Thymus (tissue), 11 donors: ENCODE results near the gene XIAP. TPM values are rescaled to one million over a fixed set of nuclear protein-coding genes. Genes with fewer than 3 reads are reported as not detected.

ENCODE experiments used
- DNase-seq, 9 donors: peaks; one replicate each; pipeline ENCODE4 v3.0.0-alpha.2; 2013; ENCODE audit warnings: low spot score in 9 of 9, low read depth in 6 of 9, missing footprints in 1 of 9
- H3K27ac ChIP-seq, 2 donors: one replicate each; pipeline ENCODE4 v1.5.1; 2013; ENCODE audit warnings: control low read depth in 1 of 2, low read depth in 1 of 2, low read length in 1 of 2, mild to moderate bottlenecking in 1 of 2, moderate library complexity in 1 of 2
- H3K27me3 ChIP-seq, 2 donors: one replicate each; pipeline ENCODE4 v1.5.1; 2013; ENCODE audit warnings: low read length in 1 of 2; ENCODE audit not compliant: control insufficient read depth in 2 of 2, insufficient read depth in 1 of 2
- H3K36me3 ChIP-seq, 2 donors: one replicate each; pipeline ENCODE4 v1.5.1; 2013; ENCODE audit warnings: low read length in 1 of 2, mild to moderate bottlenecking in 1 of 2, moderate library complexity in 1 of 2; ENCODE audit not compliant: control insufficient read depth in 2 of 2, insufficient read depth in 2 of 2
- H3K4me1 ChIP-seq, 2 donors: one replicate each; pipeline ENCODE4 v1.5.1; 2013; ENCODE audit warnings: low read length in 2 of 2; ENCODE audit not compliant: control insufficient read depth in 2 of 2, insufficient read depth in 2 of 2
- H3K4me3 ChIP-seq, 2 donors: one replicate each; pipeline ENCODE4 v1.5.1; 2013; ENCODE audit warnings: low read length in 2 of 2, control low read depth in 1 of 2, mild to moderate bottlenecking in 1 of 2
- H3K9me3 ChIP-seq, 2 donors: one replicate each; pipeline ENCODE4 v1.5.1; 2013; ENCODE audit warnings: low read length in 1 of 2, mild to moderate bottlenecking in 1 of 2; ENCODE audit not compliant: control insufficient read depth in 2 of 2, insufficient read depth in 1 of 2
- WGBS: extraction: QIAGEN DNeasy Blood & Tissue Kit; methylation state at CpG from one replicate; pipeline ENCODE4 v1.1.7; 2013; 5-methylcytosine and 5-hydroxymethylcytosine counted together
- polyA plus RNA-seq: library from polyadenylated mRNA; stranded (reverse); fragments of 200-250 nt; gene quantifications from one replicate; pipeline ENCODE4 v1.2.3, GENCODE V29; 2013
- total RNA-seq: library from RNA; stranded (reverse); fragments of 120-200 nt; gene quantifications from one replicate; pipeline ENCODE4 v1.2.4, GENCODE V29; 2013
- donor health status: healthy.

The XIAP gene
- total and polyA plus RNA-seq, 2 donors, result 11.5 to 31.9 TPM

- peaks cover 0 to 8% of the 10 kb centered on the region in 2 donors for H3K4me1 ChIP-seq
- peak within 1 kb of the TSS; percentile 75 to 88 for H3K4me3 ChIP-seq
- under 1% methylated on average over 35 of the region's 38 CpGs for WGBS
- H3K27ac ChIP-seq, result peak within 1 kb of the TSS; percentile 85 to 100
- no peaks in the 10 kb centered on the region for H3K27me3 ChIP-seq
- DNase-seq, result peak in 7 of 9 donors; percentile 50 to 84 (median 60)
- peaks cover 0 to 8% of the 10 kb centered on the region in 2 donors for H3K9me3 ChIP-seq
- H3K36me3 ChIP-seq, result no peaks in the 10 kb centered on the region
Observed at GRCh38 chrX:123961268-123962005, 101.6 kb downstream of the XIAP start, which contains the start of gene STAG2. Gene STAG2, plus strand, starts transcription at chrX:123961706. Its CDS starts 60,922 bp downstream, at chrX:124022628.

GRCh38 chrX:123962006-123962467 is 102.2 kb downstream of the XIAP start:
- peak in 2 of 9 donors; percentile 64 to 65 for DNase-seq
- H3K9me3 ChIP-seq, result peaks cover 0 to 8% of the 10 kb centered on the region in 2 donors
- H3K27me3 ChIP-seq, result no peaks in the 10 kb centered on the region
- H3K36me3 ChIP-seq, result no peaks in the 10 kb centered on the region
- H3K4me3 ChIP-seq, result peak overlapping the region; percentile 75 to 88
- WGBS, result 0% methylated on average over 23 of the region's 23 CpGs
- H3K4me1 ChIP-seq, result peaks cover 0 to 8% of the 10 kb centered on the region in 2 donors
- peak overlapping the region; percentile 85 to 100 for H3K27ac ChIP-seq

DNA sequence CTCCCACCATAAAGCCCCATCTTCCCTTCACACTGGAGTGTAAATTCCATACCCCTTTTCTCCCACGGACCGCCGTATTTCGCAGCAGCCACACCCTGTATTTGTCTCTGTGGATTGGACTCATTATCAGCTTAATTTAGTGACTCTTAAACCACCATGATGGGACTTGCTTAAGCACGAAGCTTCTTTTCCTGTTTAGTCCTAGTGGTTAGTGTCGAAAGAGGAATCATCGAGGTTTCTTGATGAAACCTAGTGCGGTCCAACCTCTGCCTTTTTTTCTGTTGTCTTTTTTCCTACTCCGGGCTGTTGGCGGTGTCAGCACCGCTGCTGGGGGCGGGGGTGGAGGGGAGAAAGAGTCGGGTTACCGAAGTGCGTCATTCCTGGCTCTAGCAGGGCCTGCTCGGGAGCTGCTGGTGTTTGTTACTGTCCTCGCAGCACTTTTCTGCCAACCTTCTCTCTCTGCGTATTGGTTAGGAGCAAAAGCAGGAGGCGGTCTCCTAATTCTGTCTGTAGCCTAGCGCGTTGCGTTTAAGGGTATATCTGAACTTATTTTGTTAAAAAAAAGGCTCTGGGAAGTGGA is 103.0 kb downstream of the XIAP start:
- H3K27me3 ChIP-seq, result no peaks in the 10 kb centered on the region
- H3K36me3 ChIP-seq, result no peaks in the 10 kb centered on the region
- DNase-seq, result peak in 8 of 9 donors; percentile 55 to 88 (median 70)
- peak overlapping the region; percentile 85 to 100 for H3K27ac ChIP-seq
- peak overlapping the region; percentile 75 to 88 for H3K4me3 ChIP-seq
- under 1% methylated on average over 22 of the region's 22 CpGs for WGBS
- H3K9me3 ChIP-seq, result peaks cover 0 to 8% of the 10 kb centered on the region in 2 donors
- peaks cover 0 to 8% of the 10 kb centered on the region in 2 donors for H3K4me1 ChIP-seq

Other genes starting within 250 kb of the XIAP start
- 82.1 TPM for gene THOC2, start 127.0 kb upstream of the XIAP start, total RNA-seq
- 77.4 TPM for gene THOC2, start 127.0 kb upstream of the XIAP start, polyA plus RNA-seq
- 147 TPM for gene STAG2, start 101.7 kb downstream of the XIAP start, total RNA-seq
- gene STAG2, start 101.7 kb downstream of the XIAP start, polyA plus RNA-seq, result 44.0 TPM